GM03348 (cell line): Measurements from ENCODE around the gene CCDC175.

ENCODE experiments used
- DNase-seq: peaks from one replicate; pipeline ENCODE4 v3.0.0; 2012; ENCODE audit warnings: low spot score

The CCDC175 gene

GRCh38 chr14:59576332-59577294 is at the start of gene CCDC175:
TSS of gene CCDC175 (minus strand) at chr14:59576812. CDS start at chr14:59576775, 37 bp downstream.
- DNase-seq = peak; percentile 87

GRCh38 chr14:59622631-59623030 is 46.0 kb upstream of the CCDC175 start:
- DNase-seq = no peak

- no peak for DNase-seq
Measured at GRCh38 chr14:59619061-59619460, 42.4 kb upstream of the CCDC175 start.

GRCh38 chr14:59601056-59601455 is 24.4 kb upstream of the CCDC175 start:
- DNase-seq = no peak

GRCh38 chr14:59600211-59600945 is 23.8 kb upstream of the CCDC175 start:
- no peak for DNase-seq

- no peak for DNase-seq
Measured at GRCh38 chr14:59595071-59595470, 18.5 kb upstream of the CCDC175 start.

- no peak for DNase-seq
Measured at GRCh38 chr14:59591641-59592370, 15.2 kb upstream of the CCDC175 start.

- DNase-seq = no peak
Measured at GRCh38 chr14:59588101-59588500, 11.5 kb upstream of the CCDC175 start.

- no peak for DNase-seq
Measured at GRCh38 chr14:59585891-59586554, 9.4 kb upstream of the CCDC175 start.

- peak; percentile 19 for DNase-seq
Measured at GRCh38 chr14:59583755-59584154, 7.1 kb upstream of the CCDC175 start.

- no peak for DNase-seq
Measured at GRCh38 chr14:59582845-59583509, 6.4 kb upstream of the CCDC175 start.

- DNase-seq = no peak
Measured at GRCh38 chr14:59582161-59582560, 5.5 kb upstream of the CCDC175 start.

GRCh38 chr14:59580911-59581310 is 4.3 kb upstream of the CCDC175 start:
- DNase-seq = no peak

- DNase-seq = no peak
Measured at GRCh38 chr14:59570122-59570521, 6.5 kb downstream of the CCDC175 start.

- DNase-seq = no peak
Measured at GRCh38 chr14:59566725-59567124, 9.9 kb downstream of the CCDC175 start.

GRCh38 chr14:59566296-59566695 is 10.3 kb downstream of the CCDC175 start:
- DNase-seq = no peak

- no peak for DNase-seq
Measured at GRCh38 chr14:59565087-59565486, 11.5 kb downstream of the CCDC175 start.

- no peak for DNase-seq
Measured at GRCh38 chr14:59564366-59564765, 12.2 kb downstream of the CCDC175 start.

- DNase-seq = no peak
Measured at GRCh38 chr14:59547310-59547709, 29.3 kb downstream of the CCDC175 start.

- no peak for DNase-seq
Measured at GRCh38 chr14:59543873-59544272, 32.7 kb downstream of the CCDC175 start.

- no peak for DNase-seq
Measured at GRCh38 chr14:59541731-59542130, 34.9 kb downstream of the CCDC175 start.
